ENCODE measurements around the gene EXOC3L2. TPM values are rescaled to one million over a fixed set of nuclear protein-coding genes. Genes with fewer than 3 reads are reported as not detected.

Gene EXOC3L2
- total RNA-seq, 1 experiment from 2014 or later, result not detected

DNA sequence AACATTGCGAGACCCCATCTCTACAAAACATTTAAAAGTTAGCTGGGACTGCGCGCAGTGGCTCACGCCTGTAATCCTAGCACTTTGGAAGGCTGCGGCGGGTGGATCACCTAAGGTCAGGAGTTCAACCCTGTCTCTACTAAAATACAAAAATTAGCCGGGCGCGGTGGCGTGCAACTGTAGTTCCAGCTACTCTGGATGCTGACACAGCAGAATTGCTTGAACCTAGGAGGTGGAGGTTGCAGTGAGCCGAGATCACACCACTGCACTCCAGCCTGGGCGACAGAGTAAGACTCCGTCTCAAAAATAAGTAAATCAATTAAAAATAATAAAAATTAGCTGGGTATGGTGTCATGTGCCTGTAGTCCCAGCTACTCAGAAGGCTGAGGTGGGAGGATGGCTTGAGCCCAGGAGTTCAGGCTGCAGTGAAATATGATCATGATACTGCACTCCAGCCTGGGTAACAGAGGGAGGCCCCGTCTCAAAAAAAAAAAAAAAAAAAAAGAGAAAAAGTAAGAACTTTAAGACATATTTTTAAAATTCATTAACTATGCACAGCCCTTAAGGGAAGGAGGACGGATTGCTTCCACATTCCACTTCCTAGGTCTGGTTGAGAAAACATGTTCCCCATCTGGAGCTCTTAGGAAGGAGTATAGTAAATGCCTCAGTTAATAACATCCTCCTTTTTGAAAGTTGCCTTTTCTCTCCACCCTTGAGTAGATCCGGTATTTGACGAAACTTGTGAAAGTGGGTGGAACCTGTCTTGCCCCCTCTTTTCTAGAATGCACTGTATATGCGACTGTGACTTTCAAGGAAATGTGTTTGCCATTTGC lies 26.1 kb downstream of the EXOC3L2 start:
- no peak for DNase-seq (ENCODE audit: low read depth)

DNA sequence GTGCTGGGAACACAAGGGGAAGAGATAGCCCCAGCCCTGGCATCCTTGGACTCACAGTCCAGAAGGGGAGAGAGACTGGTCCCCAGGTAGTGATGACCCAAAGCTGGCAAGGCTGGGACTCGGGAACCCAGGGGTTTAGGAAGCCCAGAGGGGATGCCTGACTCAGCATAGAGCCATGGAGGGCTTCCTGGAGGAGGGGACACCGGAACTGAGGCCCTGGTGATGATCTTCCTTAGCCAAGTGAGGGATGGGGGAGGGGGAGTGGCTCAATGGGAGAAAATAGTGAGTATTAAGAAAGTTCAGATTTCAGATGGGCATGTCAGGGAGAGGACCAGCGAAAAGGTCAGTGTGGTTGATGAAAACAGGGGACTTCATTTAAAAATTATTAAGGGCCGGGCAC lies 26.8 kb downstream of the EXOC3L2 start:
- no peak for DNase-seq (ENCODE audit: low read depth)

DNA sequence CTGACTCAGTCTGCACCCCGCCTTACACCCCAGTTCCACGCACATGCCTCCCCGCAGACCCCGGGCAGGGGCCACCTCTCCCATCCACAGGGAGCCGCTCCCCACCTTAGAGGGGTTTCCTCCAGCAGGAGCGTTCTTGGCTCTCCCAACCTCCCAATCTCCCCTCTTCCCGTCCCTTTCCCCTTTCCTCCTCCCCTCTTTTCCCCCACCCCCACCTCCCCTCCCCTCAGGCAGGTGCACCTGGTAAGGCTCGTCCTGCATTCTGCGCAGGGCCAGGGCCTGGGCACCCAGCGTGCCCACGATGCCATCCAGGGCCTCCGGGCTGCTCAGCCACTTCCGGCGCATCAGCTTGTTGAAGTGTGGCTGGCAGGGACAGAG lies 27.3 kb downstream of the EXOC3L2 start:
- DNase-seq (ENCODE audit: low read depth), result no peak

DNA sequence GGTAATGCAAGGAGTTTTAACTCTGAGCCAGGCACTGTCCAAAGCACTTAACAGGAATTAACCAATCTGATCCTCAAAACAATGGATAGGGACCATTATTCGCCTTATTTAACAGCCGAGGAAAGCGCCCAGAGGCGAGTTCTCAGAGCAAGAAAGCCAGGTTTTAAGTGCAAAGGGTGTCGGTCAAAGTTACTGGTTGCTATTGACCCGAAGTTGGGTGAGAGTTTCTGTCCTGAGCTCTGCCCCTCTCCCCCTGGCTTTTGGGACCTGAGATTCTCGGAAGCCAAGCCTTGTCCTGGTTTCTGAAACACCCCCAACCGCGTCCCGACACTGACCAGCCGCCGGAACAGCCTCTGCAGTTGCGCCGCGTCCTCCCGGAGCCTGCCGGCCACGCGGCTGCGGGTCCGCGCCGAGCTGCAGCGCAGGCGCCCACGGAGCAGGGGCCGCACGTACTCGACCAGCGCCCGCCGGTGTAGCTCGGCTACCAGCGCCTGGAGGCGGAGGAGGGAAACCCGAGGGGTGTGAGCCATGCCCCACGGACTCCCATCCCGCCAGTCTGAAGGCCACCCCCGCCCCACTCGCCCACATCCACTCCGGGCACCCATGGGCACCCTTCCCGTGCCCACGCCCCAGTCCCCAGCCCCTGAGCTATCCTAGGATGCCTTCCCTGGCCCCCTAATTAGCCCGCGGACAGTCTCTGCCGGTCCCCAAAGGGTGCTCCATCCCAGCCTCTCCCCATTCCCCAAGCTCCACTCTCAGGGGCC lies 27.8 kb downstream of the EXOC3L2 start:
- no peak for DNase-seq (ENCODE audit: low read depth)

DNA sequence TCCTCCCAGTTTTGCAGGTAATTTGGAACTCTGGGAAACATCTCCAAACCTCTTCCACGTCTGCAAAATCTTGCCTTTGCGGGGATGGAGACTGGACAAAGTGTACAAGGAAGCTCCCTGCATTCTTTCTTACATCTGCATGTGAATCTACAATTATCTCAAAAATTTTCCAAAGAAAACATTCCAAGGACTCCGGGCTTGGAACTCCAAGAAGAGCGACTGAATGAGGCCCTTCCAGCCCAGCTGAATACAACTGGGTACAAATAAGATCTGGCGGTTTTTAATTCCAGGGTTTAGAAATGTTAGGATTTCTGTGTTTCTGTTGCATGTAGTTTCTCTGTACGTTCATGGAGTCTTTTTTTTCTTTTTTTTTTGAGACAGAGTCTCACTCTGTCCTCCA lies 28.5 kb downstream of the EXOC3L2 start:
- DNase-seq (ENCODE audit: low read depth), result no peak

DNA sequence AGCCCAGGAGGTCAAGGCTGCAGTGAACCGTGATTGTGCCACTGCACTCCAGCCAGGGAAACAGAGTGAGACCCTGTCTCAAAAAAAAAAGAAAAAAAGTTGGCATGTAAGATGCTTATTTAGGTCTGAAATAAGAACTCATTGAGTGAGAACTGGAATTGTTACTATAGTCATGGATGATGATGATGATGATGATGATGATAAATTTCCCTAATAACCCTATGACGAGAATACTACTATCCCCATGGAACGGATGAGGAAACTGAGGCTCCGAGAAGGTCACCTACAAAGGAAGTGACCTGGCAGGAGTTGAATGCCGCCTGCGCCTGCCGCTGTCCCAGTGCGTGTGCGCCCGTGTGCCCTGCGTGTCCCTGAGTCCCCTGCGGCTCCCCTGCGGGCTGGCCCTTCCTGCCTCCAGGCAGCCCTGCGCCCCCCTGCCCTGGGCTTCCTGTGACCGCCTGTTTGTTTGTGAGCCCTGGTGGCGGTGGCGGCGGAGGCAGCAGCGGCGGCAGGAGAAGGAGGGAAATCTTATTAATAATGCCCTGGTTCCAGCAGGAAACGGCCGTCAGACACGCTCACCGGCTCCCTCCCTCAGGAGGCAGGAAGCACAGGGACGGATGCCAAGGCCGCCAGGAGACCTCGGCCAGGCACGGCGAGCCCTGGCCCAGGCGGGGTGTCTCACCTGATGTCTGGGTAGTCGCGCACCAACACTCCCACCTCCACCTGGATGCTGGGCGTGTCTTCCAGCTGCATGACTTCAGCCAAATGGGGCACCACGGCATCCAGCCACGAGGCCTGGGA lies 29.6 kb downstream of the EXOC3L2 start:
- no peak for DNase-seq (ENCODE audit: low read depth)

DNA sequence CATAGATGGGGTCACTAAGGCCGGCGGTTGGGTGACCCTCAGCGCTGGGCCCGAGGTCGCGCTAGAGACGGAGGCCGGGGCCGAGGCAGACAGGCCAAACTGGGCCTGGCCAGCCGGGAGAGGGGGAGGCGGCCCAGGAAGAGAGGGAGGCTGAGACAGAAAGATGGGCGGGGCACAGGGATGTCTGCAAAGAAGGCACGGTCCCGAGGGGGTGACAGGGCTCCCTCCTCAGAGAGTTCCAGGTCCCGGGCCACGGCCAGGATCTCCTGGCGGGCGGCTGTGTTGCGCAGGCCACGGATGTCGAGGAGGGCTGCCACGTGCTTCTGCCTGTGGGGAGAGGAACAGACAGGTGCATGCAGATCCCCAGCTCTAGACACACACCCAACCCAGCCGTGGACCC lies 32.2 kb downstream of the EXOC3L2 start:
- no peak for DNase-seq (ENCODE audit: low read depth)

DNA sequence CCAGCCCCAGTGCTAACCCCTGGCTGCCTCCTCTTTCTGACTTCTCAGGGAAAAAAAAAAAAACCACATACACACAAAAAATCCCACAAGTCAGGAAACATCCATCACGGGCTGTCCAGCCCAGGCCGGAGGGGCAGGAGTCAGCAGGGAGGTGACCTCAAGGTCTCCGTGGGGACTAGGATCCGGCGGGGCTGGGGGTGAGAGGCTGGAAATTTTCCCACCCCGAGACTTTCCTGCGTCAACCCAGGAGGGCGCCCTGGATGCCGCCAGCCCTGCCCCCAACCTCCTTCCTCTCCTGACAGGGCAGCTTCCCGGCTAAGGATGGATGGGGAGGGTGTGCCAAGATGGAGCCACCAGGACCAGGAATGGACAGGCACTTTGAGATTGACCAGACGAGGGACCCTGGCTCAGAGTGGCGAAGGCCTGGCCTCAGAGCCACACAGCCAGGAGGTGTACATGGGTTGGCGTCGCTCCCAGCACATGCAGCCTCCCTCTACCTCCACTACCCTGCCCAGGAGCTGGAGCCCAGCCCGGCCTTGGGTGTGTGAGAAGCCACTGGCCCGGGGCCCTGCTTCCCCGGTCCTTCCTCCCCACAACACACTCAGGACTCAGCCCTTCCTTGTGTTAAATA lies 33.3 kb downstream of the EXOC3L2 start:
- DNase-seq (ENCODE audit: low read depth), result peak; percentile 76

DNA sequence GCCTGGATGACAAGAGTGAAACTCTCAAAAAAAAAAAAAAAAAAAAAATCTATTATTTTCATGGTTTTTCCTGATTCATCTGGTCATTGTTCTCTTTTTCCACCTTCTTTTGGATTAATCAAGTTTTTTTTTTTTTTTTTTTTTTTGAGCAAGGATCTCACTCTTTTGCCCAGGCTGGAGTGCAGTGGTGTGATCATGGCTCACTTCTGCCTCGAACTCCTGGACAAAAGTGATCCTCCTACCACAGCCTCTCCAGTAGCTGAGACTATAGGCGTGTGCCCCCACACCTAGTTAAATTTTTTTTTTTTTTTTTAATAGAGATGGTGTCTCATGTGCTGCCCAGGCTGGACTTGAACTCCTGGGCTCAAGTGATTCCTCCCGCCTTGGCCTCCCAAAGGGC lies 38.9 kb downstream of the EXOC3L2 start:
- DNase-seq (ENCODE audit: low read depth), result no peak

DNA sequence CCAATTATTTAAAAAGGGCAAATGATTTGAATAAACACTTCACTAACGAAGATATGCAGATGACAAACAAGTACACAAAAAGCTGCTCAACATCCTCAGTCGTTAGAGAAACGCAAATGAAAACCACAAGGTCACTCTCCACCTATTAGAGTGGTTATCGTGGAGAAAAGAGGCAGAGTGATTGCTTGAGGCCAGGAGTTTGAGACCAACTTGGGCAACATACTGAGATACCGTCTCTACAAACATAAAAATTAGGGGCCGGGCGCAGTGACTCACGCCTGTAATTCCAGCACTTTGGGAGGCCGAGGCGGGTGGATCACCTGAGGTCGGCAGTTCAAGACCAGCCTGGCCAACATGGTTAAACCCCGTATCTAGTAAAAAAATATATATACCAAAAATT lies 39.4 kb downstream of the EXOC3L2 start:
- DNase-seq (ENCODE audit: low read depth), result no peak

DNA sequence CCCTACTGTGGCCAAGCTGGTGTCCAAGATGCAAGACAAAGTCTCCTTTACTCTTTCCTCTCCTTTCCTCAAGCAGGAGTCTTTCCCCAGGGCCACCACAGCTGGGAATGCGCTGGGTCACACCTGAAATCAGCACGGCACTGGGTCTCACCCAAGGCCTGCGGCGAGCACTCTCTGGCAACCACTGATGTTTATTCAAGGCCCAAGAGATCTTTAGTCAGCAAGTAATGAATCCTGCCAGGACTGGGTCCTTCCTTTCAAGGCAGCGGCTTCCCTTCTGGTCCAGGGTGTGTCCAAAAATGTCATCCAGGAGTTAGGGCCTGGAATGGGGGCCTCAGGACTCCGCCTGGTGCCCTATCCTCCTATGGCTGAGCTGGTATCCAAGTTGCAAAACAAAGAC lies 42.6 kb downstream of the EXOC3L2 start:
- DNase-seq (ENCODE audit: low read depth), result no peak

DNA sequence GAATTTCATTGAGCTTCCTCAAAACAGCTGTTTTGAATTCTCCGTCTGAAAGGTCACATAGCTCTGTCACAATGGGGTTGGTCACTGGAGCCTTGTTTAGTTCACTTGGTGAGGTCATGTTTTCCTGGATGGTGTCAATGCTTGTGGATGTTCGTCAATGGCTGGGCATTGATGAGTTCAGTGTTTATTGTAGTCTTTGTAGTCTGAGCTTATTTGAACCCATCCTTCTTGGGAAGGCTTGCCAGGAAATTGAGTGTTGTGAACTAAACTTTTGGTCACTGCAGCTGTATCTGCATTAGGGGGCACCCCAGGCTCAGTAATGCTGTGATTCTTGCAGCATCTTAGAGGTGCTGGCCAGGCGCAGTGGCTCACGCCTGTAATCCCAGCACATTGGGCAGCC lies 44.6 kb downstream of the EXOC3L2 start:
- peak; percentile 58 for DNase-seq (ENCODE audit: low read depth)

DNA sequence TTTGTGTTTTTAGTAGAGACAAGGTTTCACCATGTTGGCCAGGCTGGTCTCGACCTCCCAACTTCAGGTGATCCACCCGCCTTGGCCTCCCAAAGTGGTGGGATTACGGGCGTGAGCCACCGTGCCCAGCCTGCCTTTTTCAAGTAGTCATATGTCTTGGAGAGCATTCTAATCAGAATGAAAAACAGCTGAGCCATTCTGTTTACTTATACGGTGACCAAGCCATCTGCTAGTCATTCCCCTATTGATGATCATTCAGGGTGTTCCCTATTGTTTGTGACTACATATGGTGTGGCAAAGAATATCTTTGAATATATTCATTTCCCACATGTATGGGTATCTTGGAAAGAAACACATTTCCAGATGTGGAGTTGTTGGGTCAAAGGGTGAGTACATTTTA lies 49.4 kb downstream of the EXOC3L2 start:
- no peak for DNase-seq (ENCODE audit: low read depth)

DNA sequence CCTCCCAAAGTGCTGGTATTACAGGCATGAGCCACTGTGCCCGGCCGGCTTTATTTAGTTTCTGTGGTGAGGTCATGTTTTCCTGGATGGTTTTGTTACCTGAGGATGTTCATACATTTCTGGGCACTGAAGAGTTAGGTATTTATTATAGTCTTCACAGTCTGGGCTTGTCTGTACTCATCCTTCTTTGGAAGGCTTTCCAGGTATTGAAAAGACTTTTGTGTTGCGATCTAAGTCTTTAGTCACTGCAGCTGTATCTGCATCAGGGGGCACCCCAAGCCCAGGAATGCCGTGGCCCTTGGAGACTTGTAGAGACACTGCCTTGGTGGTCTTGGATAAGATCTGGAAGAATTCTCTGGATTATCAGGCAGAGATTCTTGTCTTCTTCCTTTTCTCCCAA lies 53.8 kb downstream of the EXOC3L2 start:
- no peak for DNase-seq (ENCODE audit: low read depth)

DNA sequence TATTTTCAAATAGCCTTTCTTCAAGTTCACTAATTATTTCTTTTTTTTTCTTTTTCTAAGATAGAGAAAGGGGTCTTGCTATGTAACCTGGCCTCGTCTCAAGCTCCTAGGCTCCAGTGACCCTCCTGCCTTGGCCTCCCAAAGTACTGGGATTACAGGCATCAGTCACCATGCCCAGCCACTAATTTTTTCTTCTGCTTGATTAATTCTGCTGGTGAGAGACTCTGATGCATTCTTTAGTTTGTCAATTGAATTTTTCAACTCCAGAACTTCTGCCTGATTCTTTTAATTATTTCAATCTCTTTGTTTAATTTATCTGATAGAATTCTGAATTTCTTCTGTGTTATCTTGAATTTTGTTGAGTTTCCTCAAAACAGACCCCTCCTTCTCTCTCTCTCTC lies 55.2 kb downstream of the EXOC3L2 start:
- DNase-seq (ENCODE audit: low read depth), result no peak

DNA sequence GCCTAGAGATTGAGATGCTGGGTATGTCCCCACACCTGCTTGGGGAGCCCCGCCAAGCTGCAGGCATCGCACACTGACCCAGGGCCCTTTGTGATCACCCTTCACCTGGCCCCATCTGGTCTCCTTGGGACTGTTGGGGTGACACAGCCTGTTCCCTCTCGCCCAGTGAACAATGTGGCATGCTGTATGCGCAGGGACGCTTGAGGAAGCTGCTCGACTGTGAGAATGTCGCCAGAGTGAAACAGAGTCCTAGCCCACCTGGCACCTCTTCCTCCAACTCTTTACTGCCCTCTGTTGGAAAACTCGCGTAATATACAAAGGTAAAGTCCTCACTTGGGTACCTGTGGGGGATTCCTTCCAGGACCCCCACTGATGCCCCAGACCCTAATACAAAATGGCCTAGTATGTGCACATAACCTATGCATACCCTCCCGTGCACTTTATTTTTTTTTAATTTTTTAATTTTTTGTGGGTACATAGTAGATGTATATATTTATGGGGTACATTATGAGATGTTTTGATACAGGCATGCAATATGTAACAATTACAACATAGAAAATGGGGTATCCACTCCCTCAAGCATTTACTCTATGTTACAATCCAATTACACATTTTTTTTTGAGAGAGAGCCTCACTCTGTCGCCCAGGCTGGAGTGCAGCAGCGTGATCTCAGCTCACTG lies 57.6 kb downstream of the EXOC3L2 start:
- DNase-seq (ENCODE audit: low read depth), result no peak

DNA sequence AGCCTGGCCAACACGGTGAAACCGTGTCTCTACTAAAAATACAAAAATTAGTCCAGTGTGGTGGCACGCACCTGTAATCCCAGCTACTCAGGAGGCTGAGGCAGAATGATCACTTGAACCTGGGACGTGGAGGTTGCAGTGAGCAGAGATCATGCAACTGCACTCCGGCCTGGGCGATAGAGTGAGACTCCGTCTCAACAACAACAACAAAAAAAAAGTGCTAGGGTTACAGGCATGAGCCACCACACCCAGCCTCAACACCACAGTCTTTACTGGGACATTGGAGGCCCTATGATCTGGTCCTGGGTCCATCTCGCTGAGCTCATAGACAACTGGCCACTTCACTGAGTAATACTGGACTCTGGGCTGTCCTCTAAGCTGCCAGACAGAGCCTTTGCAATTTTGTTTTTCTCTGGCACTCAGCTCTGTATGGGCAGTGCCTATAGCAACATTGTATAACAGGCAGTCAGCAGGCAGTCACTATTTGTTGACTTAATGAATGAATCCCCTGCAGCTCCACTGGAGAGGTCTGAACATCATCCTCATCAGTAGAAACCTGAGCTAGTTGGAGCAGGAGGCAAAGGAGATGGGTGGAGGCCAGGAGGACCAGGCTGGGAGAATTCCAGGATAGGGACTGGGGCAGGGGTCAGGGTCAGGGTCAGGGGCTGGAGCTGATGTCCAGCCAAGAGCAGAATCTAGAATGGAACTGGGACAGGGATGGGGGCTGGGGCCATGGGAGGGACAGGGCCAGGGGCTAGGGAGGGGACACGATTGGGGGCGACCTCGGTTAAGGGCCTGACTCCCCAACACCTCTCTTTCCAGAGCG lies 58.5 kb downstream of the EXOC3L2 start:
- DNase-seq (ENCODE audit: low read depth), result no peak

DNA sequence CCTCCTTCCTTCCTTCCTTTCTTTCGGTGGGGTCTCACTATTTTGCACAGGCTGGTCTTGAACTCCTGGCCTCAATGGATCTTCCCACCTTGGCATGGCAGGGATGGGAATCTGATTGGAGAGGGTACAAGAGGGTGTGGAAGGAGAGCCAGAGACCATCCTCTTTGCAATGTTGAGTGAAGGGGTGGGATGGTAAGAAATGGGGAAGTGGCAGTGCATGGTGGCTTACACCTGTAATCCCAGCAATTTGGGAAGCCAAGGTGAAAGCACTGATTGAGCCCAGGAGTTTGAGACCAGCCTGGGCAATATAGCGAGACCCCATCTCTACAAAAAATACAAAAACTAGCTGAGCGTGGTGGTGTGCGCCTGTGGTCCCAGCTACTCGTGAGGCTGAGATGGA lies 61.1 kb downstream of the EXOC3L2 start:
- DNase-seq (ENCODE audit: low read depth), result no peak

DNA sequence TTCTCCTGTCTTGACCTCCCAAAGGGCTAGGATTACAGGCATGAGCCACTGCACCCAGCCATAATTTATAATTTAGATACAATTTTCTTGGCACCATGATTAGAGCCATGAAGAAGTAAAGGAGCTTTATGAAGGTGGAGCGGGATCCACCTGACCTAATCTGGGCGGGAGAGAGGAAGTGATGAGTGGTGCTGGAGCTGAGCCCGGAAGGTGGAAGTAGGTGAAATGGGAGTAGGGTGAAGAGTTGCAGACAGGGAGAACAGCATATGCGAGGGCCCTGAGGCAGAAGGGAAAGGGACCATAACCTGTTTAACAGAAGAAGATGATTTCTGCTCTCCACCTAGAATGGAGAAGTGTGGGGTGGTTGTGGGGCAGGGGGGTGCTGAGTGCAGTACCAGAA lies 62.4 kb downstream of the EXOC3L2 start:
- no peak for DNase-seq (ENCODE audit: low read depth)

DNA sequence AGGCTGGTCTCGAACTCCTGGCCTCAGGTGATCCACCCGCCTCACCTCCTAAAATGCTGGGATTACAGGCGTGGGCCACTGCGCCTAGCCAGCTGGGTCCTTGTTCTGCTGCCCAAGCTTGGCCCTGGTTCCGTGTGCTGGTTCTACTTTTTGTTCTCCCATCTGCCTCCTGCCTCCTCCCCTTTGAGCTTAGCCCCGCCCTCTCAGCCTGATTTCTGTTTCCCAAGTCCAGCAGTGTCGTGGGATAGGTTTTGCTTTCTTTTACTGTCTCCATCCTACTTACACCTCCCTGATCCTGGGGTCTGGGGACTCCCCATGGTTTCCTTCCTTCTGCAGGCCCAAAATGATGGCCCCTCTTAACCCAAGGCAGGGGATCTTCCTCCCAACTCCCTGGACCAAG lies 64.3 kb downstream of the EXOC3L2 start:
- DNase-seq (ENCODE audit: low read depth), result no peak
